DND-41 (cell line): Measurements from ENCODE around the gene LMF1.

Experiments used
- EZH2 ChIP-seq: IDR thresholded peaks from 3 replicates; pipeline ENCODE4 v1.6.1; 2012; ENCODE audit warnings: borderline replicate concordance, low read depth, mild to moderate bottlenecking, moderate library complexity, low read length, inconsistent platforms; ENCODE audit not compliant: severe bottlenecking
- TF ChIP-seq, protein P1 (sequence below): IDR thresholded peaks from 2 replicates; pipeline ENCODE4 v1.5.1; 2012; ENCODE audit warnings: borderline replicate concordance, low read length, moderate library complexity, mild to moderate bottlenecking; ENCODE audit not compliant: poor library complexity, severe bottlenecking; ENCODE audit errors: extremely low read depth

DNA sequence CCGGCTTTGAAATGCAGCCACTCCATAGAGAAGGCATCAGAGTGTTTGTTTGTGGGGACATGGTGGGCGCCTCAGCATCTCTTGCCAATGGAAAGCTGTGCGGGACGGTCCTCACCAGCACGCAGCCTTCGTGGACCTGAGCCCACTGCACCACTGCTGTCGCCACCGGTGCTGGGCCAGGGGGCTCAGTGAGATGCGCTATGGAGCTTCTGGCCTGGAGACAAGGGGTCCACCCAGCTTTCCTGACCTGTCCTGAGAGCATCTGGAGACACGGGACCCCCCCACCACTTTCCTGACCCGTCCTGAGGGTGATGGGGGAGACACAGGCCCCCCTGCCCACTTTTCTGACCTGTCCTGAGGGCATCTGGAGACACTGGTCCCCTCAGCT lies 79.4 kb downstream of the LMF1 start:
- TF ChIP-seq, protein P1, sequence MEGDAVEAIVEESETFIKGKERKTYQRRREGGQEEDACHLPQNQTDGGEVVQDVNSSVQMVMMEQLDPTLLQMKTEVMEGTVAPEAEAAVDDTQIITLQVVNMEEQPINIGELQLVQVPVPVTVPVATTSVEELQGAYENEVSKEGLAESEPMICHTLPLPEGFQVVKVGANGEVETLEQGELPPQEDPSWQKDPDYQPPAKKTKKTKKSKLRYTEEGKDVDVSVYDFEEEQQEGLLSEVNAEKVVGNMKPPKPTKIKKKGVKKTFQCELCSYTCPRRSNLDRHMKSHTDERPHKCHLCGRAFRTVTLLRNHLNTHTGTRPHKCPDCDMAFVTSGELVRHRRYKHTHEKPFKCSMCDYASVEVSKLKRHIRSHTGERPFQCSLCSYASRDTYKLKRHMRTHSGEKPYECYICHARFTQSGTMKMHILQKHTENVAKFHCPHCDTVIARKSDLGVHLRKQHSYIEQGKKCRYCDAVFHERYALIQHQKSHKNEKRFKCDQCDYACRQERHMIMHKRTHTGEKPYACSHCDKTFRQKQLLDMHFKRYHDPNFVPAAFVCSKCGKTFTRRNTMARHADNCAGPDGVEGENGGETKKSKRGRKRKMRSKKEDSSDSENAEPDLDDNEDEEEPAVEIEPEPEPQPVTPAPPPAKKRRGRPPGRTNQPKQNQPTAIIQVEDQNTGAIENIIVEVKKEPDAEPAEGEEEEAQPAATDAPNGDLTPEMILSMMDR = no peak
- no peak for TF ChIP-seq EZH2
